ENCODE data around the gene ATF4. TPM values are rescaled to one million over a fixed set of nuclear protein-coding genes. Genes with fewer than 3 reads are reported as not detected.

ATF4 gene
- total RNA-seq, 1 experiment from 2014 or later, result 608 TPM

DNA sequence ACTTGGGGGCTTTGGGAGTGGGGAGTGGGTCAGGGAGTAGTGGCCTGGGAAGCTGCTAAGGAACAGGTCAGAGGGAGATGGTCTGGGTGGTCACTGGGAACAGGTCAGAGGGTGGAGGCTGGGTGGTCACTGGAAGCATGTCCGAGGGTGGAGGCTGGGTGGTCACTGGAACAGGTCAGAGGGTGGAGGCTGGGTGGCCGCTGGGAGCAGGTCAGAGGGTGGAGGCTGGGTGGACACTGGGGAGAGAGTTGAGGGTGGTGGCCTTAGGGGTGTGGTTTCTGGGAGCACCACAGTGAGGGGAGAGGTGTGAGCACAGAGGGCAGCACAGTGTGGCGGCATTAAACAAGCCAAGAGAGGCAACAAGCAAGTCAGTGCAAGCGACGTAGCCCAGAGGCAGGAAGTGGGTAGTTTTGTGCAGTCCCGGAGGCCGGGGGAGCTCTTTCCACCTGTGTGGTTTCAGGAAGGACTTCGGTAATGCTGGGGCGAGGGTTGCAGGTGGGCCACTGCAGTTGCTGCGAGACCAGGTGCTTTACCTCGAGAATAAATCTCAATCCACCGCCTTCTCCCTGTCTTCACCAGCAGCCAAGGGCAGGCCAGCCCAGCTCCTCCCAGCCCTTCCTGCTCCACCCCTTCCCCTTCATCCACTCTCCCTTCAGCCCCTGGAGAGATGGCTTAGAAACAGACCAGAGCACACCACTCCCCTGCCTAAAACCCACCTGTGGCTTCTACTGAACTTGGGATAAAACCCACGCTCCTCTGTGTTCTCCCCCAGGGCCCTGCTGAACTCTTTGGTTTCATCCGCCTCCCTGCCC lies 47.0 kb downstream of the ATF4 start:
- no peak for DNase-seq (ENCODE audit: low read depth, low spot score)
- CTCF ChIA-PET, result no interaction called here
- BruUV-seq (replicated peaks), result no TSS peak

More for the DNA sequence above, 47.0 kb downstream of the ATF4 start:
- ATAC-seq, result no peak
- RAD21 ChIA-PET (ENCODE audit: low non-redundant PET in 1 of 2, low total read pairs in 2 of 2, uncharacterized antibody in 2 of 2, unreplicated experiment in 2 of 2), result no interaction called here
- Histone ChIP-seq H3K9ac (ENCODE audit: low read length) (no peak overlapping the region), H2AFZ (ENCODE audit: low read depth, low read length, poor library complexity, severe bottlenecking) (no peak overlapping the region), H3K4me2 (ENCODE audit: low read length) (no peak overlapping the region), H3K79me2 (ENCODE audit: insufficient read depth, low read length) (no peaks in the 10 kb centered on the region), H3K27ac (ENCODE audit: low read depth, low read length) (no peak overlapping the region), H3K9me2 (ENCODE audit: insufficient read depth) (no peaks in the 10 kb centered on the region), H3K9me3 (ENCODE audit: control insufficient read depth in 1 of 2, insufficient read depth in 1 of 2, low read depth in 1 of 2, low read length in 2 of 2) (peaks cover 0 to 3% of the 10 kb centered on the region in 2 experiments; a peak in 1 of 4 replicates), H3K27me3 (ENCODE audit: insufficient read depth, low read length) (no peaks in the 10 kb centered on the region), H3K36me3 (ENCODE audit: control insufficient read depth in 1 of 2, insufficient read depth in 2 of 2, low read length in 2 of 2) (no peaks in the 10 kb centered on the region), H3K4me3 (replicated peaks in 1 of 2; ENCODE audit: low read depth in 1 of 2, low read length in 2 of 2) (no peak overlapping the region), H3K4me1 (ENCODE audit: control insufficient read depth in 1 of 2, insufficient read depth in 2 of 2, low read length in 2 of 2) (peaks cover 0 to 5% of the 10 kb centered on the region in 2 experiments; a peak in 2 of 4 replicates), H4K20me1 (ENCODE audit: insufficient read depth) (no peaks in the 10 kb centered on the region)
- no peak for TF ChIP-seq EZH2 (IDR thresholded peaks at IDR 0.05)
- no peak for TF ChIP-seq CBX3 (IDR thresholded peaks at IDR 0.05; ENCODE audit: low read depth)
- TF ChIP-seq CTCF (IDR thresholded peaks at IDR 0.05 in 2 of 3, conservative IDR thresholded peaks at IDR 0.05 in 1 of 3; ENCODE audit: borderline replicate concordance in 1 of 3, insufficient read depth in 1 of 3, low read depth in 2 of 3, low read length in 2 of 3), result no peak
- TF ChIP-seq ZNF274 (IDR thresholded peaks at IDR 0.05; ENCODE audit: low read depth, low read length), result no peak
- TF ChIP-seq SRF (IDR thresholded peaks at IDR 0.05; ENCODE audit: low read depth), result no peak
- no peak for TF ChIP-seq SP1 (IDR thresholded peaks at IDR 0.05; ENCODE audit: low read depth)
- TF ChIP-seq ATF3 (IDR thresholded peaks at IDR 0.05), result no peak
- no peak for TF ChIP-seq POLR2A (IDR thresholded peaks at IDR 0.05; ENCODE audit: borderline replicate concordance, extremely low read depth, insufficient read depth, insufficient read length)
- TF ChIP-seq EGR1 (IDR thresholded peaks at IDR 0.05; ENCODE audit: low read depth), result no peak
- no peak for TF ChIP-seq SIN3A (IDR thresholded peaks at IDR 0.05; ENCODE audit: low read depth)
- TF ChIP-seq, protein P1, sequence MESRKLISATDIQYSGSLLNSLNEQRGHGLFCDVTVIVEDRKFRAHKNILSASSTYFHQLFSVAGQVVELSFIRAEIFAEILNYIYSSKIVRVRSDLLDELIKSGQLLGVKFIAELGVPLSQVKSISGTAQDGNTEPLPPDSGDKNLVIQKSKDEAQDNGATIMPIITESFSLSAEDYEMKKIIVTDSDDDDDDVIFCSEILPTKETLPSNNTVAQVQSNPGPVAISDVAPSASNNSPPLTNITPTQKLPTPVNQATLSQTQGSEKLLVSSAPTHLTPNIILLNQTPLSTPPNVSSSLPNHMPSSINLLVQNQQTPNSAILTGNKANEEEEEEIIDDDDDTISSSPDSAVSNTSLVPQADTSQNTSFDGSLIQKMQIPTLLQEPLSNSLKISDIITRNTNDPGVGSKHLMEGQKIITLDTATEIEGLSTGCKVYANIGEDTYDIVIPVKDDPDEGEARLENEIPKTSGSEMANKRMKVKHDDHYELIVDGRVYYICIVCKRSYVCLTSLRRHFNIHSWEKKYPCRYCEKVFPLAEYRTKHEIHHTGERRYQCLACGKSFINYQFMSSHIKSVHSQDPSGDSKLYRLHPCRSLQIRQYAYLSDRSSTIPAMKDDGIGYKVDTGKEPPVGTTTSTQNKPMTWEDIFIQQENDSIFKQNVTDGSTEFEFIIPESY (IDR thresholded peaks at IDR 0.05; ENCODE audit: extremely low read depth, insufficient replicate concordance, low read length), result no peak
- intact Hi-C loops (cut with micrococcal nuclease), result no loop called here
- POLR2A ChIA-PET, result no interaction called here
